A549 (cell line): ENCODE data around the gene CCDC47. TPM values are rescaled to one million over a fixed set of nuclear protein-coding genes. Genes with fewer than 3 reads are reported as not detected.

Experiments used
- ATAC-seq, 2 experiments: fragments of 200-7000 bp in 1 of 2; fragments of >200 bp in 1 of 2; cut with Nextera tagmentation in 1 of 2; cut with Tn5 transposase in 1 of 2; 3 replicates each; pipeline versions ENCODE4 v1.8.0 to v1.9.1; 2018 to 2020; ENCODE audit warnings: mild to moderate bottlenecking in 1 of 2, moderate library complexity in 1 of 2
- CTCF ChIA-PET: fragments of 300-600 bp; sonication (Branson Sonifier 250); formaldehyde crosslinking; extraction: SDS; loops from one replicate; lab custom pipeline; 2021; ENCODE audit warnings: antibody characterized with exemption, inconsistent platforms; lab: Yijun Ruan, JAX
- POLR2A ChIA-PET: fragments of 350-600 bp; formaldehyde crosslinking; extraction: SDS; loops from one replicate; lab custom pipeline; 2021; ENCODE audit warnings: antibody characterized with exemption, inconsistent platforms; lab: Yijun Ruan, JAX
- DNase-seq, 2 experiments: peaks; one replicate each; pipeline versions ENCODE4 v3.0.0 to v3.0.0-alpha.2; 2011 to 2016; ENCODE audit warnings: low read depth in 1 of 2, low spot score in 1 of 2
- FAIRE-seq: peaks from 2 replicates; lab custom pipeline; 2011; peaks lifted over from hg19 to GRCh38; lab: Jason Lieb, UNC
- H3K27ac ChIP-seq, 2 experiments: fragments of >200 bp; sonication (Bioruptor Twin); formaldehyde crosslinking; 3 replicates each; pipeline ENCODE4 v1.5.1; 2016 to 2017
- H3K4me1 ChIP-seq: fragments of >200 bp; sonication (Bioruptor Twin); formaldehyde crosslinking; 3 replicates; pipeline ENCODE4 v1.6.1; 2016
- H3K4me2 ChIP-seq: fragments of >200 bp; sonication (Bioruptor Twin); formaldehyde crosslinking; 3 replicates; pipeline ENCODE4 v1.6.1; 2016
- H3K4me3 ChIP-seq: fragments of >200 bp; sonication (Bioruptor Twin); formaldehyde crosslinking; 3 replicates; pipeline ENCODE4 v1.5.1; 2016
- H3K9me3 ChIP-seq: fragments of >200 bp; sonication (Bioruptor Twin); formaldehyde crosslinking; 3 replicates; pipeline ENCODE4 v1.6.1; 2016
- BCL3 ChIP-seq: fragments of >200 bp; sonication (Bioruptor Twin); formaldehyde crosslinking; IDR thresholded peaks from 3 replicates; pipeline ENCODE4 v1.6.1; 2016
- CBX2 ChIP-seq: fragments of 200-600 bp; sonication (generic); IDR thresholded peaks from 2 replicates; pipeline ENCODE4 v1.6.1; 2016; ENCODE audit warnings: low read depth, mild to moderate bottlenecking, borderline replicate concordance
- CBX8 ChIP-seq: fragments of 200-600 bp; sonication (generic); IDR thresholded peaks from 2 replicates; pipeline ENCODE4 v1.6.1; 2016
- CEBPB ChIP-seq, 2 experiments: fragments of >200 bp in 1 of 2; sonication (Bioruptor Twin) in 1 of 2; formaldehyde crosslinking in 1 of 2; IDR thresholded peaks; 2 replicates each; pipeline ENCODE4 v1.6.1; 2012 to 2016
- CHD4 ChIP-seq: fragments of 200-600 bp; sonication (generic); IDR thresholded peaks from 2 replicates; pipeline ENCODE4 v1.6.1; 2016; ENCODE audit warnings: antibody characterized with exemption, mild to moderate bottlenecking, borderline replicate concordance
- EHF ChIP-seq: fragments of 250-450 bp; sonication (Bioruptor Pico); IDR thresholded peaks from 2 replicates; pipeline ENCODE4 v1.5.0; 2020; ENCODE audit warnings: mild to moderate bottlenecking
- EHMT2 ChIP-seq: fragments of 200-600 bp; sonication (generic); IDR thresholded peaks from 2 replicates; pipeline ENCODE4 v1.6.1; 2016; ENCODE audit warnings: antibody characterized with exemption, low read depth, mild to moderate bottlenecking, moderate library complexity
- ELK1 ChIP-seq: fragments of 150-350 bp; IDR thresholded peaks from 2 replicates; pipeline ENCODE4 v1.6.1; 2014; ENCODE audit warnings: low read depth, mild to moderate bottlenecking, low read length
- FOSB ChIP-seq: fragments of 250-450 bp; sonication (Bioruptor Pico); IDR thresholded peaks from 2 replicates; pipeline ENCODE4 v1.5.0; 2020; ENCODE audit warnings: mild to moderate bottlenecking, moderate library complexity
- HEYL ChIP-seq: fragments of 250-450 bp; sonication (Bioruptor Pico); IDR thresholded peaks from 2 replicates; pipeline ENCODE4 v1.8.0; 2021; ENCODE audit warnings: mild to moderate bottlenecking, moderate library complexity
- JUN ChIP-seq, 2 experiments: fragments of >200 bp; sonication (Bioruptor Twin); formaldehyde crosslinking; IDR thresholded peaks; 2 replicates in 1 of 2; 3 replicates in 1 of 2; pipeline ENCODE4 v1.6.1; 2016 to 2017
- MAZ ChIP-seq: fragments of 150-350 bp; IDR thresholded peaks from 2 replicates; pipeline ENCODE4 v1.6.1; 2014; ENCODE audit warnings: antibody characterized with exemption, low read depth, low read length, borderline replicate concordance
- NFE2L2 ChIP-seq: fragments of 150-350 bp; conservative IDR thresholded peaks from 2 replicates; pipeline ENCODE4 v1.6.1; 2014; ENCODE audit warnings: low read length
- NR3C1 ChIP-seq: fragments of >200 bp; sonication (Bioruptor Twin); formaldehyde crosslinking; IDR thresholded peaks from 3 replicates; pipeline ENCODE4 v1.6.1; 2017
- POLR2A ChIP-seq: IDR thresholded peaks from 2 replicates; pipeline ENCODE4 v1.6.1; 2012; ENCODE audit warnings: mild to moderate bottlenecking, low read length
- POLR2AphosphoS2 ChIP-seq: conservative IDR thresholded peaks from 2 replicates; pipeline ENCODE4 v1.6.1; 2012; ENCODE audit warnings: low read length, improper control_type of control experiment, inconsistent platforms
- SMC3 ChIP-seq: fragments of >200 bp; sonication (Bioruptor Twin); formaldehyde crosslinking; IDR thresholded peaks from 3 replicates; pipeline ENCODE4 v1.6.1; 2018; ENCODE audit warnings: inconsistent platforms
- TFCP2L1 ChIP-seq: fragments of 250-450 bp; sonication (Bioruptor Pico); IDR thresholded peaks from 2 replicates; pipeline ENCODE4 v1.5.0; 2021; ENCODE audit warnings: mild to moderate bottlenecking
- USF2 ChIP-seq: fragments of 450-650 bp; IDR thresholded peaks from 2 replicates; pipeline ENCODE4 v1.6.1; 2014; ENCODE audit warnings: antibody characterized with exemption
- ZSCAN20 ChIP-seq: fragments of 250-450 bp; sonication (Bioruptor Pico); IDR thresholded peaks from 2 replicates; pipeline ENCODE4 v1.8.0; 2022; ENCODE audit warnings: mild to moderate bottlenecking, moderate library complexity
- WGBS: methylation state at CpG from one replicate; pipeline ENCODE4 v1.1.6; 2017; ENCODE audit errors: missing lambda C conversion rate; 5-methylcytosine and 5-hydroxymethylcytosine counted together
- polyA plus RNA-seq, 4 experiments: library from polyadenylated mRNA; depleted of rRNA in 3 of 4; stranded (reverse); fragments of >200 nt; fragmentation: RNase III in 1 of 4; extraction: RNeasy Plus Mini Kit Qiagen cat#74134 plus additional on column Dnase treatment in 1 of 4; gene quantifications; 2 replicates in 3 of 4; 3 replicates in 1 of 4; pipeline ENCODE4 v1.2.3, GENCODE V29; 2011 to 2017
- TF ChIP-seq, protein P1 (sequence below): IDR thresholded peaks from 2 replicates; pipeline ENCODE4 v1.6.1; 2012
- TF ChIP-seq, protein P2 (sequence below): fragments of 250-450 bp; sonication (Bioruptor Pico); IDR thresholded peaks from 2 replicates; pipeline ENCODE4 v1.5.0; 2020; ENCODE audit warnings: low read depth, mild to moderate bottlenecking, moderate library complexity
- TF ChIP-seq, protein P3 (sequence below): IDR thresholded peaks from 2 replicates; pipeline ENCODE4 v1.6.1; 2012

CCDC47 gene
- polyA plus RNA-seq, 2 of the 4 experiments (the other 2 are of a cell fraction): 141 to 163 TPM

DNA sequence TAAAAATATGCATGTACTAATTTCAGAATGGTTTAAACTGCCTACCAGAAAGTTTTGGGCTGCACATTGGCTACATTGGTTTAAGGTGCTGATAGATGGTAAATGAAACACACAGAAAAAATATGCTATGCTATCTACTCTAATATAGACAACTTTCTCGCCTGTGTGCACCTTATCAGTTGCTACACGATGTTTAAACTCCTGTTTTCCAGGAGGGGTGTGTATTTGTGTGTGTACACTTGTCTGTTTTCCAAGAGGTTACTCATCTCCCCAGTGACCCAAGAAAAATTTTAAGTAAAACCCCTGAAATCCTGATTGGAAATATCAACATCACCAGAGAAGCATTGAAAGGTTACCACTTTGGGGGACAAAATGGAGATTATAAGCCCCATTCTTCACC, 32.2 kb upstream of the CCDC47 start:
- CTCF ChIA-PET: interaction anchor here (1.6 to 2.1 kb wide), 2 partner anchors 11 to 29 kb away, joined by 5 to 10 read pairs; no protein-coding TSS in a partner anchor
- POLR2A ChIA-PET: interaction anchor here (1.2 to 1.5 kb wide), 2 partner anchors 32 kb away, joined by 3 to 5 read pairs; partner anchors contain the start of genes CCDC47 and DDX42

GRCh38 chr17:63804328-63804727, 30.9 kb upstream of the CCDC47 start:
- DNase-seq (no peak), ATAC-seq (no peak), FAIRE-seq (no peak)
- no peak for TF ChIP-seq USF2
- TF ChIP-seq, protein P1, sequence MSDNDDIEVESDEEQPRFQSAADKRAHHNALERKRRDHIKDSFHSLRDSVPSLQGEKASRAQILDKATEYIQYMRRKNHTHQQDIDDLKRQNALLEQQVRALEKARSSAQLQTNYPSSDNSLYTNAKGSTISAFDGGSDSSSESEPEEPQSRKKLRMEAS: no peak
- no peak for TF ChIP-seq MAZ
- TF ChIP-seq POLR2A: no peak
- TF ChIP-seq, protein P2, sequence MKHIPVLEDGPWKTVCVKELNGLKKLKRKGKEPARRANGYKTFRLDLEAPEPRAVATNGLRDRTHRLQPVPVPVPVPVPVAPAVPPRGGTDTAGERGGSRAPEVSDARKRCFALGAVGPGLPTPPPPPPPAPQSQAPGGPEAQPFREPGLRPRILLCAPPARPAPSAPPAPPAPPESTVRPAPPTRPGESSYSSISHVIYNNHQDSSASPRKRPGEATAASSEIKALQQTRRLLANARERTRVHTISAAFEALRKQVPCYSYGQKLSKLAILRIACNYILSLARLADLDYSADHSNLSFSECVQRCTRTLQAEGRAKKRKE: no peak
- no peak for TF ChIP-seq POLR2AphosphoS2
- no peak for TF ChIP-seq JUN (IDR thresholded peaks at IDR 0.05)
- TF ChIP-seq EHF: no peak
- TF ChIP-seq EHMT2: no peak
- TF ChIP-seq CBX8: no peak
- no peak for TF ChIP-seq TFCP2L1
- no peak for TF ChIP-seq FOSB (CRISPR knock-in tag)
- no peak for TF ChIP-seq CBX2
- no peak for TF ChIP-seq HEYL (CRISPR knock-in tag)
- TF ChIP-seq NFE2L2: no peak
- no peak for TF ChIP-seq CEBPB (IDR thresholded peaks at IDR 0.05)
- no peak for TF ChIP-seq CHD4
- no peak for TF ChIP-seq BCL3
- TF ChIP-seq SMC3: no peak
- Histone ChIP-seq H3K9me3 (no peaks in the 10 kb centered on the region), H3K4me3 (no peak overlapping the region), H3K4me1 (no peaks in the 10 kb centered on the region), H3K4me2 (no peak overlapping the region), H3K27ac (no peak overlapping the region)
- ChIA-PET POLR2A (interaction anchor here (0.6 to 1.2 kb wide), 4 partner anchors 20 to 109 kb away, joined by 3 to 4 read pairs (median 3); partner anchors contain the start of gene CCDC47), CTCF (interaction anchor here (0.6 to 2.1 kb wide), 6 partner anchors 10 to 379 kb away, joined by 3 to 10 read pairs (median 3); no protein-coding TSS in a partner anchor)
- WGBS: 92% methylated on average over 1 of the region's 1 CpG

More for the DNA sequence above, 32.2 kb upstream of the CCDC47 start:
- no peak for FAIRE-seq
- no peak for TF ChIP-seq NR3C1
- TF ChIP-seq, protein P2: no peak
- TF ChIP-seq JUN (IDR thresholded peaks at IDR 0.05): no peak
- TF ChIP-seq ZSCAN20 (CRISPR knock-in tag): no peak
- TF ChIP-seq, protein P3, sequence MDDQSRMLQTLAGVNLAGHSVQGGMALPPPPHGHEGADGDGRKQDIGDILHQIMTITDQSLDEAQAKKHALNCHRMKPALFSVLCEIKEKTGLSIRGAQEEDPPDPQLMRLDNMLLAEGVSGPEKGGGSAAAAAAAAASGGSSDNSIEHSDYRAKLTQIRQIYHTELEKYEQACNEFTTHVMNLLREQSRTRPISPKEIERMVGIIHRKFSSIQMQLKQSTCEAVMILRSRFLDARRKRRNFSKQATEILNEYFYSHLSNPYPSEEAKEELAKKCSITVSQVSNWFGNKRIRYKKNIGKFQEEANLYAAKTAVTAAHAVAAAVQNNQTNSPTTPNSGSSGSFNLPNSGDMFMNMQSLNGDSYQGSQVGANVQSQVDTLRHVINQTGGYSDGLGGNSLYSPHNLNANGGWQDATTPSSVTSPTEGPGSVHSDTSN: no peak
- TF ChIP-seq ELK1: no peak
- TF ChIP-seq, all 56 proteins: peak for 0
- DNase-seq (no peak), ATAC-seq (no peak)
- no peak overlapping the region for H3K4me3 ChIP-seq
- H3K9me3 ChIP-seq: no peaks in the 10 kb centered on the region
- no peaks in the 10 kb centered on the region for H3K4me1 ChIP-seq
- H3K4me2 ChIP-seq: no peak overlapping the region
- no peak overlapping the region for H3K27ac ChIP-seq
- 70% methylated on average over 2 of the region's 2 CpGs for WGBS
